Fibroblast of lung (primary cell): ENCODE data around the gene JARID2. TPM values are rescaled to one million over a fixed set of nuclear protein-coding genes. Genes with fewer than 3 reads are reported as not detected.

Source experiments
- DNase-seq, 2 donors: peaks; one replicate each; pipeline versions ENCODE4 v3.0.0 to v3.0.0-alpha.2; 2010; ENCODE audit warnings: low read depth in 2 of 2
- H2AFZ ChIP-seq: 2 replicates; pipeline ENCODE4 v1.5.1; 2012; ENCODE audit warnings: low read length, control low read depth, inconsistent platforms
- H3K27ac ChIP-seq: 2 replicates; pipeline ENCODE4 v1.5.1; 2011; ENCODE audit warnings: low read length, control low read depth; ENCODE audit not compliant: insufficient read depth
- H3K27me3 ChIP-seq: 2 replicates; pipeline ENCODE4 v1.5.1; 2011; ENCODE audit warnings: mild to moderate bottlenecking, low read length; ENCODE audit not compliant: control insufficient read depth, insufficient read depth
- H3K36me3 ChIP-seq: 2 replicates; pipeline ENCODE4 v1.5.1; 2011; ENCODE audit warnings: low read length; ENCODE audit not compliant: control insufficient read depth, insufficient read depth
- H3K4me1 ChIP-seq: 2 replicates; pipeline ENCODE4 v1.5.1; 2011; ENCODE audit warnings: low read length; ENCODE audit not compliant: control insufficient read depth, insufficient read depth; ENCODE audit errors: extremely low read depth
- H3K4me2 ChIP-seq: 2 replicates; pipeline ENCODE4 v1.5.1; 2011; ENCODE audit warnings: low read length, control low read depth; ENCODE audit not compliant: insufficient read depth; ENCODE audit errors: extremely low read depth
- H3K4me3 ChIP-seq, 4 experiments: fragments of 200-600 bp in 1 of 4; sonication (generic) in 1 of 4; replicated peaks in 1 of 4; 2 replicates each; pipeline ENCODE4 v1.5.1; 2011 to 2016; ENCODE audit warnings: low read length in 4 of 4, low read depth in 3 of 4, mild to moderate bottlenecking in 3 of 4, control low read depth in 2 of 4, inconsistent platforms in 1 of 4, mixed read lengths in 1 of 4; ENCODE audit not compliant: insufficient read depth in 1 of 4; ENCODE audit errors: control extremely low read depth in 1 of 4
- H3K79me2 ChIP-seq: 2 replicates; pipeline ENCODE4 v1.5.1; 2012; ENCODE audit warnings: mild to moderate bottlenecking, low read length, inconsistent platforms; ENCODE audit not compliant: control insufficient read depth, insufficient read depth
- H3K9ac ChIP-seq: 2 replicates; pipeline ENCODE4 v1.5.1; 2011; ENCODE audit warnings: mild to moderate bottlenecking, low read length, control low read depth; ENCODE audit not compliant: insufficient read depth
- H3K9me3 ChIP-seq: 2 replicates; pipeline ENCODE4 v1.5.1; 2012; ENCODE audit warnings: low read depth, low read length; ENCODE audit not compliant: control insufficient read depth, insufficient read depth
- H4K20me1 ChIP-seq: 2 replicates; pipeline ENCODE4 v1.5.1; 2011; ENCODE audit warnings: low read length; ENCODE audit not compliant: control insufficient read depth, insufficient read depth; ENCODE audit errors: extremely low read depth
- EZH2 ChIP-seq: IDR thresholded peaks from 2 replicates; pipeline ENCODE4 v1.5.1; 2012; ENCODE audit warnings: low read length, control low read depth, mild to moderate bottlenecking; ENCODE audit errors: missing control alignments
- polyA plus RNA-seq, 2 donors: library from polyadenylated mRNA; depleted of rRNA in 1 of 2; stranded (reverse) in 1 of 2; unstranded in 1 of 2; fragments of >200 nt; gene quantifications; 2 replicates each; pipeline ENCODE4 v1.2.1, GENCODE V29; 2011 to 2012; ENCODE audit warnings: missing spikeins in 1 of 2
- total RNA-seq: library from RNA; depleted of rRNA; stranded (reverse); fragments of >200 nt; gene quantifications from 2 replicates; pipeline ENCODE4 v1.2.1, GENCODE V29; 2014
- TF ChIP-seq, protein P1 (sequence below), 2 donors: IDR thresholded peaks in 1 of 2; conservative IDR thresholded peaks in 1 of 2; 1 replicate in 1 of 2; 2 replicates in 1 of 2; pipeline ENCODE4 v1.5.1; 2011 to 2012; ENCODE audit warnings: low read length in 2 of 2, control low read depth in 1 of 2, inconsistent platforms in 1 of 2, low read depth in 1 of 2, mild to moderate bottlenecking in 1 of 2

Gene JARID2
- total and polyA plus RNA-seq, 2 donors (not counting 1 experiment from before 2014, with no cell fraction given), result 5.0 to 8.2 TPM

DNA sequence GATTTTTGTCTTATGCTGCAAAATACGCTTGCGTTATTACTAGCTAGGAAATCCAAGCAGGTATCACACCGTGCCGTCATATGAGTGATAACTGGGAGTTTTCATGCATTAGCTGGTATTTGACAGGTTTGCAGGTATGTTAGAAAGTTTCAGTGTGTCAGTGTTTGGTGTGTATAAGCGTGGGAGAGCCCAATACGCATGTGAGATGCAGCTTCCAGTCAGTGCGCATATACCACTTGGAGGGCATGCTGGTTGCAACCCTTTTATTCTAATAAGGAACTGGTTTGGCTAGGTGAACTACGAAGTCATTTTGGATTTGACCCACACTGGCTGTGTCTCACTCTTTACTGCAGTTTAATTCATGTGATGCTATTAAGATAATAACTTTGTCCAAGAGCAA, 35.1 kb downstream of the JARID2 start:
- peaks cover 31% of the 10 kb centered on the region for H3K79me2 ChIP-seq
- H3K4me1 ChIP-seq, result peaks cover 4% of the 10 kb centered on the region
- no peak for TF ChIP-seq EZH2
- TF ChIP-seq, protein P1, sequence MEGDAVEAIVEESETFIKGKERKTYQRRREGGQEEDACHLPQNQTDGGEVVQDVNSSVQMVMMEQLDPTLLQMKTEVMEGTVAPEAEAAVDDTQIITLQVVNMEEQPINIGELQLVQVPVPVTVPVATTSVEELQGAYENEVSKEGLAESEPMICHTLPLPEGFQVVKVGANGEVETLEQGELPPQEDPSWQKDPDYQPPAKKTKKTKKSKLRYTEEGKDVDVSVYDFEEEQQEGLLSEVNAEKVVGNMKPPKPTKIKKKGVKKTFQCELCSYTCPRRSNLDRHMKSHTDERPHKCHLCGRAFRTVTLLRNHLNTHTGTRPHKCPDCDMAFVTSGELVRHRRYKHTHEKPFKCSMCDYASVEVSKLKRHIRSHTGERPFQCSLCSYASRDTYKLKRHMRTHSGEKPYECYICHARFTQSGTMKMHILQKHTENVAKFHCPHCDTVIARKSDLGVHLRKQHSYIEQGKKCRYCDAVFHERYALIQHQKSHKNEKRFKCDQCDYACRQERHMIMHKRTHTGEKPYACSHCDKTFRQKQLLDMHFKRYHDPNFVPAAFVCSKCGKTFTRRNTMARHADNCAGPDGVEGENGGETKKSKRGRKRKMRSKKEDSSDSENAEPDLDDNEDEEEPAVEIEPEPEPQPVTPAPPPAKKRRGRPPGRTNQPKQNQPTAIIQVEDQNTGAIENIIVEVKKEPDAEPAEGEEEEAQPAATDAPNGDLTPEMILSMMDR (conservative IDR thresholded peaks at IDR 0.05 in 1 of 2, IDR thresholded peaks at IDR 0.05 in 1 of 2; ENCODE audit: low read depth in 1 of 2, low read length in 2 of 2), result no peak
- H3K9me3 ChIP-seq, result no peaks in the 10 kb centered on the region
- no peak for DNase-seq
- H3K36me3 ChIP-seq, result no peaks in the 10 kb centered on the region
- H3K4me3 ChIP-seq, result no peak overlapping the region
- H3K4me2 ChIP-seq, result no peak overlapping the region
- H2AFZ ChIP-seq, result no peak overlapping the region
- no peaks in the 10 kb centered on the region for H3K27me3 ChIP-seq
- no peak overlapping the region for H3K27ac ChIP-seq
- H4K20me1 ChIP-seq, result no peaks in the 10 kb centered on the region
- H3K9ac ChIP-seq, result no peak overlapping the region

DNA sequence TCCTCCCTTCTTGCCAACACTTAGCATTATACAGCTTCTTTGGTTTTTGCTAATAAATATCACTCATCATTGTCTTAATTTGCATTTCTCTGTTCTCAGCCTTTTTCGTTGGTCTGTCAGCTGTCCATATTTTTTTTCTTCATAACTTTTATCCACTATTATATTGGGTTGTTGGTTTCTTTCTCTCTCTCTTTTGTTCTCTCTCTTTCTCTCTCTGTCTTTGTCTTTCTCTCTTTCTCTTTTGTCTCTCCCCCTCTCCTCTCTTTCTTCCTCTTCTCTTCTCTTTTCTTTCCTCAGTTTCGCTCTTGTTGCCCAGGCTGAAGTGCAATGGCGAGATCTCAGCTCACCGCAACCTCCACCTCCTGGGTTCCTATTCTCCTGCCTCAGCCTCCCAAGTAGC, 36.5 kb downstream of the JARID2 start:
- H3K27ac ChIP-seq, result no peak overlapping the region
- no peaks in the 10 kb centered on the region for H3K27me3 ChIP-seq
- no peak for DNase-seq
- no peak overlapping the region for H3K4me3 ChIP-seq
- H3K9ac ChIP-seq, result no peak overlapping the region
- H3K4me2 ChIP-seq, result no peak overlapping the region
- H3K9me3 ChIP-seq, result no peaks in the 10 kb centered on the region
- H4K20me1 ChIP-seq, result no peaks in the 10 kb centered on the region
- H3K36me3 ChIP-seq, result no peaks in the 10 kb centered on the region
- no peak overlapping the region for H2AFZ ChIP-seq
- peaks cover 25% of the 10 kb centered on the region for H3K79me2 ChIP-seq
- H3K4me1 ChIP-seq, result peaks cover 4% of the 10 kb centered on the region
- TF ChIP-seq EZH2, result no peak
- TF ChIP-seq, protein P1 (conservative IDR thresholded peaks at IDR 0.05 in 1 of 2, IDR thresholded peaks at IDR 0.05 in 1 of 2; ENCODE audit: low read depth in 1 of 2, low read length in 2 of 2), result no peak

DNA sequence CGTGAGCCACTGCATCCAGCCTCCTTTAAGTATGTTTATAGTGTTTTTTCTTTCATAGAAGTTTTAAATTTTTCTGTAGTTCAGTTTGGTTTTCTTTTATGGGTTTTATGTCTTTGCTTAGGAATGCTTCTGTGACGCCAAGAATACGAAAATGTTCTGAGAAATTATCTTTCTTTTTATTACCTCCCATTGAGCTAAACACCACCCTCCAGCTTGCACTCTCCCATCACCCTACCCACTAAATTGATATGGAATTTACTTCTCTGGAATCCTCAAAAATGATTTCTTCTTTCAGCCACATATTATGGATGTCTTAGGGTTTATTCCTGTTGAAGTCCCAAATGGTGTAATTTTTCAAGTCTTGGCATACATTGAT, 38.1 kb downstream of the JARID2 start:
- no peak overlapping the region for H3K4me3 ChIP-seq
- H3K27ac ChIP-seq, result no peak overlapping the region
- no peak overlapping the region for H3K4me2 ChIP-seq
- TF ChIP-seq, protein P1 (conservative IDR thresholded peaks at IDR 0.05 in 1 of 2, IDR thresholded peaks at IDR 0.05 in 1 of 2; ENCODE audit: low read depth in 1 of 2, low read length in 2 of 2), result no peak
- TF ChIP-seq EZH2, result no peak
- no peaks in the 10 kb centered on the region for H3K36me3 ChIP-seq
- peak in 1 of 2 donors; percentile 68 for DNase-seq
- H3K9me3 ChIP-seq, result no peaks in the 10 kb centered on the region
- H3K4me1 ChIP-seq, result peaks cover 4% of the 10 kb centered on the region
- no peaks in the 10 kb centered on the region for H4K20me1 ChIP-seq
- H2AFZ ChIP-seq, result no peak overlapping the region
- no peaks in the 10 kb centered on the region for H3K27me3 ChIP-seq
- H3K79me2 ChIP-seq, result peaks cover 33% of the 10 kb centered on the region
- no peak overlapping the region for H3K9ac ChIP-seq
